GM06990 (cell line): Measurements from ENCODE around the gene KCNMB2.

ENCODE experiments used
- DNase-seq: peaks from one replicate; pipeline ENCODE4 v3.0.0-alpha.2; 2011; ENCODE audit not compliant: insufficient read length; ENCODE audit errors: extremely low read depth
- H3K27me3 ChIP-seq: replicated peaks from 2 replicates; pipeline ENCODE4 v1.6.0; 2011; ENCODE audit warnings: low read length; ENCODE audit not compliant: control insufficient read depth, insufficient read depth
- H3K36me3 ChIP-seq: 2 replicates; pipeline ENCODE4 v1.5.1; 2011; ENCODE audit warnings: low read length; ENCODE audit not compliant: control insufficient read depth, insufficient read depth
- H3K4me3 ChIP-seq: replicated peaks from 2 replicates; pipeline ENCODE4 v1.5.1; 2011; ENCODE audit warnings: low read depth, mild to moderate bottlenecking, control low read depth, low read length
- TF ChIP-seq, protein P1 (sequence below): IDR thresholded peaks from 2 replicates; pipeline ENCODE4 v1.5.1; 2011; ENCODE audit warnings: low read length, control low read depth, mild to moderate bottlenecking, inconsistent platforms; ENCODE audit not compliant: insufficient read depth, poor library complexity, severe bottlenecking

Gene KCNMB2

DNA sequence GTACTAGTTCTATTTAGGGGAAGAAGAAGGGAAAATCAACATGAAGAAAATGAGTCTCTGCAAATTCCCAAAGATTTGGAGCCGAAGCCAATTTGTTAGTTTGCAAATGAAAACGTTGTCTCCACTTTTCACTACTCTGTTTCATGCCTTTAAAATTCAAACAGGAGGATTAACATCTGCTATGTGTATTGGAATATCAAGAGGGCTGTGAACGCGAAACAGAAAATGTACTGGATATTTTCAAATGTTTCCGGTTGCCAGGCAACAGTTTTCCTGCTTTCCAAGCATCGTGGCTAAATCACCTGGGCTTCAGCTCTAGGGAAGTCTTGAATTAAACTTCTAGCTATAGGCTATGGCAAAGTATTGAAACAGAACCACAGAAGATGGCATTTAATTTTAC lies 172.8 kb downstream of the KCNMB2 start:
- Histone ChIP-seq H3K27me3 (no peaks in the 10 kb centered on the region), H3K36me3 (no peaks in the 10 kb centered on the region), H3K4me3 (no peak overlapping the region)
- no peak for DNase-seq
- TF ChIP-seq, protein P1, sequence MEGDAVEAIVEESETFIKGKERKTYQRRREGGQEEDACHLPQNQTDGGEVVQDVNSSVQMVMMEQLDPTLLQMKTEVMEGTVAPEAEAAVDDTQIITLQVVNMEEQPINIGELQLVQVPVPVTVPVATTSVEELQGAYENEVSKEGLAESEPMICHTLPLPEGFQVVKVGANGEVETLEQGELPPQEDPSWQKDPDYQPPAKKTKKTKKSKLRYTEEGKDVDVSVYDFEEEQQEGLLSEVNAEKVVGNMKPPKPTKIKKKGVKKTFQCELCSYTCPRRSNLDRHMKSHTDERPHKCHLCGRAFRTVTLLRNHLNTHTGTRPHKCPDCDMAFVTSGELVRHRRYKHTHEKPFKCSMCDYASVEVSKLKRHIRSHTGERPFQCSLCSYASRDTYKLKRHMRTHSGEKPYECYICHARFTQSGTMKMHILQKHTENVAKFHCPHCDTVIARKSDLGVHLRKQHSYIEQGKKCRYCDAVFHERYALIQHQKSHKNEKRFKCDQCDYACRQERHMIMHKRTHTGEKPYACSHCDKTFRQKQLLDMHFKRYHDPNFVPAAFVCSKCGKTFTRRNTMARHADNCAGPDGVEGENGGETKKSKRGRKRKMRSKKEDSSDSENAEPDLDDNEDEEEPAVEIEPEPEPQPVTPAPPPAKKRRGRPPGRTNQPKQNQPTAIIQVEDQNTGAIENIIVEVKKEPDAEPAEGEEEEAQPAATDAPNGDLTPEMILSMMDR, result no peak

DNA sequence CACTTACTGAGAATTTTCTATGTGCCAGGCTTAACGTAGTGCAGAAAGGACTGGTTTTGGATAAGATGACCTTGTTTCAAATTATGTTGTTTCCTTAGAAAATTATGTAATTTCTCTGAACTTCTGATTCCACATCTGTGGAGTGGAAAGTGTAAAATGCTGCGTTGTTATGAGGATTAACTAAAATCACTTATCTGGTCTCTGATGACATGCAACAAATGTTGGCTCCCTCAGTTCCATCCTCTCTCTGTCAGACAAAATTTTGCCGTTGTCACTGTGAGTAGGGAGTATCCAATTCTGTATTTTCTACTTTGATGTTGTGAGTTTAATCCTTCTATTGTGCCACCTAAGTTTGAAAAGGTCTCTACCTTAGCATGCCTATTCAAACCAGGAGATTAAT lies 175.5 kb downstream of the KCNMB2 start:
- Histone ChIP-seq H3K4me3 (no peak overlapping the region), H3K27me3 (no peaks in the 10 kb centered on the region), H3K36me3 (no peaks in the 10 kb centered on the region)
- no peak for DNase-seq
- TF ChIP-seq, protein P1, result no peak

DNA sequence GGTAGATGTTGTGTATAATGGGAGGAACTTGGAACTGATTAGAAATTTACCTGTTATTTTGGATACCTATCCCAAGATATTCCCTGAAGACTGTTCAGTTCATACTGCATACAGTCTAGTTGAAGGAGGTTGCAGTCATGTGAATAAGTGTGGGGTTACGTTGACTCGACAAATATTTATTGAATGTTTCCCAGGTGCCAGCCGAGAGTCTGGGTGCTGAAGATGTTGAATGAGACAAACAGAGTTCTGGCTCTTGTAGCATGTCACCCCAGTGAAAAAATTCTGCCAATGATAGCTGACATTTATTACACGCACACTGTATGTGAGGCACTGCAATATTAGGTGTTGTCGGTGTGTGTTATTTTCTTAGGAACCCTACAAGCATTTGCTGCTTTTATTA lies 176.0 kb downstream of the KCNMB2 start:
- no peaks in the 10 kb centered on the region for H3K36me3 ChIP-seq
- DNase-seq, result no peak
- H3K4me3 ChIP-seq, result no peak overlapping the region
- TF ChIP-seq, protein P1, result no peak
- no peaks in the 10 kb centered on the region for H3K27me3 ChIP-seq

DNA sequence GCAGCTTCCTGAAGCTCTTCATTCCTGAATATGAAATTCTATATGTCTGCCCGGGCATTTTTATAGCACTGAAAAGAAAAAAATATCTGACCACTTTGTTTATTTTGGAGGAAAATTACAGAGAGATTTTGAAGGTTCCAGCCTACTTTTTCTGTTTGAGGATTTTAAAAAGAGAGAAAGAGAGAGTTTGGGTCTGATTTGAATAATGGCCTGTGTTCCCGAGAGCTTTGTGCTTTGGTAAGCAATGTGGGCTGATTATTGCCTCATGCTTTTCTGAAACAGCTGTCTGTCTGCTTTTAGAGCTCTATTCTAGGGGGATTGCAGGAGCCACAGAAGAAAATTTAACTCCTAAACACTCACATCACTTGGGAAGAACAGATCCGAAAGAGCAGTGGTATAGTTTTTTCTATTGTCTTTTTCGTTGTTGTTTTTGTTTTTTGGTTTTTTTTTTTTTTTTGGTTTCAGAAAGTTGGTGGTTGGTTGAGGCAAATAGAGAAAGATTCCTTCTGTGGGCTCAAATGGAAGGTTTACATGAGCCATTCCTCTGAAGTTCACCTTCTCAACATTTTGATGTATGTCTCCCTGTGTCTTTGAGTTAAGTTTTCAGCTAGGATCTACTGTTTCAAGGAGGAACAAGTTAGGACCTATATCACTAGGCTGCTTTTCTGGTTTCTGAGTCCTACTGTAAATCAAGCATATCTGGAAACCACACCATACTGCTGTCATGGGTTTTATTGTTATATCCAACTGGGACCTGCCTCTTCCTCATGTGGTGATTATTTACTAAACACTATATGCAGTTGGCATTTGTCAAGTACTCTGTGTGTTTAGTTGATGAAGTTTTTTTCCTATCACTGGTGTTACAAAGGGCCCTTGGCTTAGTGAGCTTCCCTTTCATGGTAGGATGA lies 178.9 kb downstream of the KCNMB2 start:
- DNase-seq, result no peak

DNA sequence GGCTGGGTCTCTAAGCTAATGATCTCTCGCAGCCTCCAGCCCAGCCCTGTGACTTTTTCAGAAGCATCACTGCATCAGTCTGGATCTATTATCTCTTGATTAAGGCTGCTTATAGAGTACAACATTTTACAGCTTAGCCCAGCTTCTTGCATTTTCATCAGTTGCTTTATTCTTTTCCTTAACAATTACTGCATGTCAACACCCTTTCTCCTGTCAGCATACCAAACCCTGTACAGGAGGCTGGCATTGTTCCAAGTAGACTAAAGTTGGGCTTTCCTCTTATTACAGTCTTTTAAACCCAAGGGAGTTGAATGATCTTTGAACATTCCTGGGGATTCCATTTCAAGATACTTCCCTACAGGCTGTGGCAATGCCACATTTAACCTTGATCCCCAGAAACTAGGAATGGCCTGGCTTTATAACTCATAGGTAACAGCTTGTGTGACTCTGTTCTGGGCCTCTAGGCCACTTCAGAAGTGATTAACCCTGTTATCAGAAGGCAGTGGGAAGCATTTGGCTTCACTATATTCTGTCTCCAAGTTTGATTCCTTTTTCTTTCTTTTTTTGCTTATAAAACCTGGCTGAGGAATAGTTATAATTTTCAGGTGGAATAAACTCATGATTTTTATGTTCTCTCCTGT lies 182.9 kb downstream of the KCNMB2 start:
- TF ChIP-seq, protein P1, result no peak
- Histone ChIP-seq H3K4me3 (no peak overlapping the region), H3K27me3 (no peaks in the 10 kb centered on the region), H3K36me3 (no peaks in the 10 kb centered on the region)
- DNase-seq, result no peak

More for the DNA sequence above, 178.9 kb downstream of the KCNMB2 start:
- Histone ChIP-seq H3K4me3 (no peak overlapping the region), H3K27me3 (no peaks in the 10 kb centered on the region), H3K36me3 (no peaks in the 10 kb centered on the region)
- TF ChIP-seq, protein P1, result no peak
